EL (cell line): Measurements from ENCODE around the gene CFAP20.
A peak's percentile ranks its signal among the peaks of the same experiment; 100 is the strongest.

Experiments
- DNase-seq: peaks from one replicate; pipeline ENCODE4 v3.0.0-alpha.2; 2016

Gene CFAP20

DNA sequence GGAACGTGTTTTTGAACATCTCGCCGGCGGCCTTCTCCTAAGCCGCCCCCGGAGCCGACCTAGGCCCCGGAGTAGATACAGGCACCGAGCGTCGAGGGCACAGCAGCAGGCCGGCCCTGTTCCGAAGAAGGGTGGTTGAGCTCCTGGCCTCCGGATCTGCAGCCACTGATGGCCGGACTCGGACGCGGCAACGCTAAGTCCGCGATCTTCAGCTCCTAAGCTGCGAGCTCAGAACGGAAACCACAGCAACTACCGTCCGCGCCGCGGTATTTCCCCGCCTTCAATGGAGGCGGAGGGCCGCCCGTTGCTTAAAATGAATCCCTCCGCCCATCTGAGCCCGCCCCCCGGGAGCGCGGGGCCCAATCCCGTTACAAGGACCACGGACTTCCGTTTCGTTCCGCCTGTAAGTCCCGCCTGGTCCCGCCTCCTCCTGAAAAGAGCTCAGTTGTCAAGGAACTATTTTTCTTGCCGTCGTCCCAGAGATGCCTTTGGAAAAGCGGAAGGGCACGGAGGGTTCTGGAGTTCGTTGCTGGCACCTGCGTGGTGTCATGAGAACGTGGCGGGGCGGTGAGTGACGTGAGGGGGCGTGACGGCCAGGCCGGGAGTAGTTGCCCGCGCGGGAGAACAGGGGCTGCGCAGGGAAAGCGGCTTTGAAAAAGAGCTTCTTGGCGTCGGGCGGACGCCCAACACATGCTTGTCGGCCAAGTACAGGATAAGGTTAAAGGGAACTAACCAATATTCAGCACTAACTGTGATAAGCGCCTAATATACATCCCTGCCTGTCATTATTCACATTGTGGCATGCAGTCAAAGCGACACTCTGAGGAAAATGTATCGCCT, at the start of gene CFAP20:
Gene CFAP20 (minus strand): TSS at position 285 of the 840 bp plus-strand sequence. CDS start 266 bp downstream, at position 19.
- DNase-seq: peak; percentile 100

DNA sequence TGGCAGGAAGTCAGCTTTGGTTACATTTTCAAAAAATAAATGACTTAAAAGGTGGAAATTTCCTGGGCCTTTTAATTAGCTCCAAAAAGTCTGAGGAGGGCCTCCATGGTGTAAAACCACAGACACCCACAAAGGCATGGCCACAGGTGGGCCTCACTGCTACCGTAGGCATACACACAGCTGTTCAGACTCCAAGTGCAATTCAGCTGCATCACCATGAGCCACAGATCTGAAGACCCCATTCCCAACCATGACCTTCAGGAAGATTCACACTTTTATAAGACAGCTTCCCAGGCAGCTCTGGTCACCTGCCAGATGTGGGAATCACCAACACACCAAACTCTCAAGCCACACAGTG, 48.2 kb upstream of the CFAP20 start:
- DNase-seq: no peak

DNA sequence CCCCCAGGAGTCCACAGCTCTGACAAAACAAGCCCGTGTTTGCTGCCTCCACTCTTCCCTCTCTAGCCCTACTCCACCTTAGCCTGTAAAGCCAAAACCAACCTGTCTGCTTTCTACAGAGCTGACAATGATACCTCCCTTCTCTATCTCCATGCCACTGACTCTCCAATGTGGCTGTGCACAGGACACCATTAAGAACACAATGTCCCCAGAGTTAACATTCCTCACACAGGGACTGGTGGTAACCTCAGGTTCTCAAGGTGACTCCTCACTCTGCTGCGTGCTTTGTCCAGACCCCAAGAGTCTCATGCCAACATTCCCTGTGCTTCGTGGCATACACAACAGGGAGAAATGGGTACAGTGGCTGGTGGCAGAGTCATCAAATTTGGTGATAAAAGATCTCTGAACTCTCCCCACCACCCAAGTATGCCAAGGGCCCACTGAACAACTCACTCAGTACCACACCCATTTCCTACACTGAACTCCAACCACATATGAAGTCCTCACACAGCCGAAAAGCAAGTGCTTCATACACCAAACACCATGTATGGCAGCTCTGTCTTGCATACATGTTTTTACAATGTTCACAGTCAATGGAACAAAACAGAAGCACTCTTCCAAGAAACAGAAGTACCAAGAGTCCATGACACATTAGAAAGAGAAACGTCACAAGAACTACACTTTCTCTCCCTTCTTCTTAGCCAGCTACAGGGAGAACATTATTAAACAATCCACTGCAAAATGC, 47.6 kb upstream of the CFAP20 start:
- no peak for DNase-seq

DNA sequence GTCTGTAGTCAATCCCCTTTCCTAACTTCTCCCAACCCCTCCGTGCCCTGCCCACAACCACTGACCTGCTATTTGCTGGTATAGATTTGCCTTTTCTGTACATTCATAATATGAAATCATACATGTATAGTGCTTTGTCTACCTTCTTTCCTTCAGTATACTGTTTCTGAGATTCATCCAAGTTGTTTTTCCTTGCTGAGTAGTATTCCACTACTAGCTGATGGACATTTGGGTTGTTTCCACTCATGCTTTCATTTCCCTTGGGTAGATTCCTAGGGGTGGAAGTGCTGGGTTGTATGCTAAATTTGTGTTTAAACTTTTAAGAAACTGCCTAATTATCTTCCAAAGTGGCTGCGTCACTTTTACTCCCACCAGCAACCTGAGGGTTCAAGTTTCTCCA, 41.0 kb upstream of the CFAP20 start:
- no peak for DNase-seq

DNA sequence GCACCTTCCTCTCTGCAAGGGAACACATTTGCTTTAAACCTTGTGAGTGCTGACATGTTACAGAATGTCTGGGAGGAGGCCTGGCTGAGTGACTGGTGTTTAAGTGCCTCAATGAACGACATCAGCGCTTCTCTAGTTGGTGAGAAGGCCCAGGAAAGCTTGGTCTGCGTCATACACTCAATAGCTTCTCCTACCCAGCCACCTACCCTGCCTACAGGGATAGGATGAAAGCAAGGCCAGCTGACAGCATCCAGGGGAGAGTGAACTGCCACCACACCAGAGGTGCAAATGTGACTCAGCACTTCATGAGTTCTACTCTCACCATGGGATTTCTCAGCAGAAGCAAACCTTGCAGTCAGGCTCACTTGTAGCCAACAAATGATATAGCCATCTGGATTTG, 31.7 kb upstream of the CFAP20 start:
- DNase-seq: no peak

DNA sequence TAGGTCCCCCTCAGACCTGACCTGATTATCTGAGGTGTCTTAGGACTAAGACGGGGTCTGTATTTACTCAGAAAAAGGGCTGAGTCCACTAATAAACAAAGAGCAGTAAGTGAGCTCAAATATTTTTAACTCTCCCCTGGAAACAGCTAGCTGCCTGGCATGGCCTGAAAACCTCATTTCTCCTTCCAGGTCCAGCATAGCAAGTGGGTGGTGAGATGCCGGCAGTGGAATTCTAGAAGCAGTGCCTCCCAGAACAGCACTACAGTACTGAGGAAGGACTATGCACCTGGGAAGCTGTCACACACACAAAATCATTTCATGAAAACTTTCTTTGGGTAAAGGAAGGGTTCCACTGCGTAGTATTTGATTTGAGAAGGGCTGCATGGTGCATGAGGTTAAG, 29.5 kb upstream of the CFAP20 start:
- DNase-seq: no peak

DNA sequence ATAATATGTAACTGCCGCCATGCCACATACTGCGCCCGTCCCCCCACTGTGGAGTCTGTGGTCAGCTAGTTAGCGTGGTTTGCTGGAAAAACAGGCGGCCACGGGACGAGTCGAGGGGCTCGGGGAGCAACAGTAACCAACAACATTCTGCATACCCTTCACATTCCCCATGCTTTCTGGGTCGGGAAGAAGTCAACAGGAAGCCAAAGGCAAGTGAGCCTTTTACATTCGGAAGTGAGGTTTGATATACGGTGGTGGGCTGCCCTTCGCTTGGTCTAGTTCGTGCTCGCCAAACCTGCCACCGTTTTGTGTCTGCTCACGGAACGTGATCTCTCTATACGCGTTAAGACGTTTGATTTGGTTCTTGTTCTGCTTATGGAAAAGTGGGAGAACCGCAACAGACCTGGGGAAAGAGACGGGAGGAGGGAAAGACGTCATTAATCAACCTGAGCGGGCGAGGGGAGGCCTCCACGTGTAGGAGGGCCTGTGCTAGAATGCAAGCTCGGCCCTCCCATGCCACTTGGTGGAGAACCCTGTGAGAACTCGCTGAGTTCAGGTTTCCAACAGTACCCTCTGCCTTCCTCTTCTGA, 28.9 kb upstream of the CFAP20 start:
- DNase-seq: no peak

DNA sequence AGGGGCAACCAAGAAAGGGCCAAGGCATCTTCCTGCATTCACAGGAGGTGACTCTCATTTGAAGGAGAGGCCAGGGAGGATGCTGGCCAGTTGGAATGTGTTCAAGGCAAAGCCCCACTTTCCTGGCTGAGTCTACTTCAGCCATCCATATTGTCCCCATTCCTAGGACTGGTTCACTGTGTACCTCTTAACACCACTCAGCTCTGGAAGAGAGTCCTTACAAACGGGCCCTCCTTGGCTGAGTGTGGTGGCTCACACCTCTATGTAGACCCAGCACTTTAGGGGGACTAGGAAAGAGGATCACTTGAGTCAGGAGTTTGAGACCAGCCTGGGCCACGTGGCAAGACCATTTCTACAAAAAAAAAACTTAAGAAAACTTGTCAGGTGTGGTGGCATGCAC, 28.1 kb upstream of the CFAP20 start:
- DNase-seq: no peak

DNA sequence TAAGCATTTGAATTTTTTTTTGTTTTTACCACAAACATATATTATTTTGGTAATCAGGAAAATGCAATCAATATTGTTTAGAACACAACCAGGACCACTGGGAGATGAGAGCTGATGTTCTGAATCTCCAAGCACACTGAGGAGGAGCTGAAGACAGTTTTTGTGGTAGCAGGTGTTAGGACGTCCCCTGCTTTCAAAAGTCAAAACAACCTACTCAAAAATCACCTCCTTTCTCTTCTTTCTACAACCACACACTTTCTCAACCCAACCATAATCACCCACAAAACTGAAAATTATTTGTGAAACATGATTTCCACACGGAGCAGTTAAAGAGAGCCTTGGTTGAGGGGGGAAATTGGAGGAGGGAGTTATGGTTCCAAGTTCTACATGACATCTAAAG, 26.7 kb upstream of the CFAP20 start:
- DNase-seq: no peak

DNA sequence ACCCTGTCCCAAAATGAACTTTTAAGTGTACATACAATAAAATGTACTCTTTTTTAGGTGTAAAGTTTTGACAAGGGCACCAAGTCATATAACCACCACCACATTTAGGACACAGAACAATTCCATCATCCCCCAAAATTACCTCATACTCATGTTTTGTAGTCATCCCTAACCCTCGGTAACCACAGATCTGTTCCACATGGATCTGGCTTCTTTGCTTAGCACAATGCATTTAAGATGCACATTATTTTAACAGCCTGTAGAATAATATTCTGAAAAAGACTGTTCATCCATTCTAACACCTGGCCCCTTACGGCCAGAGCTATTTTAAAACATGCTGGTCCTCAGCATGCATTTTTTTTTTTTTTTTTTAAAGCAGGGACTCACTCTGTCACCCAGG, 25.2 kb upstream of the CFAP20 start:
- no peak for DNase-seq

DNA sequence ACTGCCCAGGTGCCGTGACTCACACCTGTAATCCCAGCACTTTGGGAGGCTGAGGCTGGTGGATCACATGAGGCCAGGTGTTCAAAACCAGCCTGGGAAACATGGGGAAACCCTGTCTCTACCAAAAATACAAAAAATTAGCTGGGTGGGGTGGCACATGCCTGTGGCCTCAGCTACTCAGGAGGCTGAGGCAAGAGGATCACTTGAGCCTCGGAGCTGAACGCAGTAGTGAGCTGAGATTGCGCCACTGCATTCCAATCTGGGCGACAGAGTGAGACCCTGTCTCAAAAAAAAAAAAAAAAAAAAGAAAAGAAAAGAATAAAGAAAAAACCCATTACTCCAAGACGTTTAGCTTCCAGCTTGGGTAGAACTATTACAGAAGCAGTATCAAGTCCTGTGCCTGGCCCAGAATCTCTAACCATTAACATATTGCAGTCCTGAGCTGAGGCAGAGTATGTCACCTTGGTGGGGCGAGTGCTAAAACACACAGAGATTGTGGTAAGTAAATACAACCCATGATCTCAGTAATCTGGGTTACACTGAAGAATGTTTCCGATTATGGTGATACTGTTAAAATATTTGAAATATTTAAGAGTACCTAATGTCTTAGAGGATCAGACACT, 23.2 kb upstream of the CFAP20 start:
- no peak for DNase-seq

DNA sequence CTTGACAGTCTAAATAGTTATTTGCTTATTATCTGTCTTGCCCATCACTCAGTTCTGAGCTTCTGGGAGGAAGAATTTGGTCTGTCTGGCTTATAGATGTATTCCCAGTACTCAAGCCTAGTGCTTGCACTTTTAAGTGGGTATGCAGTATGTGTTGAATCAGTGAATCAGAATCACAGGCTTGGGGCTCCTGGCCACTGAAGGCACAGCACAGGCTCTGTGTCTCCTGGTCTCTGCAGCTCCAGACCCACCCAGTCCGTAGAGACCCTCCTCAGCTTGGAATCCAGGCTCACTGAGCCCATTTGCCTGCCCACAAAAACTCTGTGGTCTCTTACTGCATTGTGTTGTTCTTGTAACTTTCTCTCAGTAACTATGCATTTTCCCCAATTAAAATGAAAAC, 19.3 kb upstream of the CFAP20 start:
- DNase-seq: no peak

DNA sequence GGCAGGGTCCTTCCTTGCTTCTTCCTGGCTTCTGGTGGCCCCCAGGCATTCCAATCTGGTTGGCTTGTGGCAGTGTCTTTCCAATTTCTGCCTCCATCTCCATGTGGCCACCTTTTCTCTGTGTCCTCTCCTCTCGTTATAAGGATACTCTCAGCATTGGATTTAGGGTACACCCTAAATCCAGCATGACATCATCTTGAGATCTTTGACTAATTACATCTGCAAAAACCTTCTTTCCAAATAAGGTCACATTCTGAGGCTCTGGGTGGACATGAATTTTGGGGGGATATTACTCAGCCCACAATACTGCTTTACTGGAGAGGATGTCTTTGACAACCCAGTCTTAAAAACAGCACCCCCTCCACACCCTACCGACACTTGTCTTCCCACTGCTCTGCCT, 18.9 kb upstream of the CFAP20 start:
- DNase-seq: no peak

DNA sequence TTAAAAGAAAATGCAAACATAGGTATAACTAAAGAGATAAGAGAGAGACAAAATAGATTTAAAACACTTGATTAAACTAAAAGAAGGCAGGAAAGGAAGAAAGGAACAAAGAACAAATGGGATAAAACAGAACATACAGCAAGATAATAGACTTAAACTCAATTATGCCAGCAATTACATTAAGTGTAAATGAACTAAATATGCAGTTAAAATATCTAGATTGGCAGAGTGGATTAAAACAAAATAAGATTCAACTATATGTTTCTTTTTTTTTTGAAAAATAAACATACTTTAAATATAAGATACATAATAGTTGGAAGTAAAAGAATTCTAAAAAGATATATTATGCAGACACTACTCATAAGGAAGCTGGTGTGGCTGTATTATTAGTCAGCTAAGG, 9.7 kb upstream of the CFAP20 start:
- DNase-seq: no peak

DNA sequence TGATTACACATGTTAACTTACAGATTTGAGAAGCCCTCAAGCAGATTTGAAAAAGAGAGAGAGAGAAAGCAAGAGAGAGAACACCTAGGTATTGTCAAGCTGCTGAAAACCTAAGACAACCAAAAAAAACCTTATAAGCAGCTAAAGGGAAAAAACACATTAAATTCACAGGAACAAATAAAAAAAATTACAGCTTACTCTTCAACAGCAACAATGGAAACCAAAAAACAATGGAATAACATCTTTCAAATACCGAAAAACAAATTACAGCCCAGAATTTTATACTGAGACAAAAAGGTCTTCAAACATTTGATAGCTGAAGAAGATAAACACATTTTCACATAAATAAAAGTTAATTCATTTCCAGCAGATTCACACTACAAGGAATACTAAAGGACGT, 8.4 kb upstream of the CFAP20 start:
- DNase-seq: no peak

DNA sequence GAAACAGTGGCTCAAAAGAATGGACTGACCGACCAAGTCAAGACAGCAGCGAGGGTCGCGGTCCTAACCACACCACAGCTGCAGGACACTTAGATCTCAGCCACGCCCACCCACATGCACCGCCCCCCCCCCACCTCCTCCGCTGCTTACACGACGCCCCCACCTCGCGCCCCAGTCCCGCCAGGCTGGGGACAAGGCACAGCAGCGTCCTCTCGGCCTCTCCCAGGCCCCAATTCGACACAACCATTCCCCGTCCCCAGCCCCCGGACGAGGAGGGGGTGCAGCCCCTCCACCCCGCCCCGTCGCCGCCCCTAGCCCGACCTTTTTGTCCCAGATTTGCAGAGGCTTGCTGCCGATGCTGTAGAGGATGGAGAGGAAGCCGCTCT, 477 bp downstream of the CFAP20 start:
- DNase-seq: no peak

DNA sequence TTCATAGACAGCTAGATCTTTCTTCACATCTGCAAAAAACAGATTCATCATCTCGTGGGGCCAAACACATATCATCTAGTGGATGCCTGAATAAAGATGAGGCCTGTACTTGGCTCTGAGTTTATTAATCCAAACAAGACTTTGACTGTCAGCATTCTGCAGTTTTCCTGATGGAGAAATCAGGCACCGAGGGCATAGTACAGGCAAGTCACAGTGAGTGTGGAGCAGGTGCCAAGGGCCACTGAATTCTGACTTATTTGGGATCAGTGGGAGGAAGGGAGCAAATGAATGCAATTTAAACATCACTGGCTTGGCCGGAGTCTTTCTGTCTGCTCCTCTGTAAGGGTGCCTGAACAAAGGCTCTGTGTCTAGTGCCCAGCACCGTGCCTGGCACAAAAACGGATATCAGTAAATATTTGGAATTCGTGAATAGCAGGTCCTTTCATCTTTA, 975 bp downstream of the CFAP20 start:
- no peak for DNase-seq

DNA sequence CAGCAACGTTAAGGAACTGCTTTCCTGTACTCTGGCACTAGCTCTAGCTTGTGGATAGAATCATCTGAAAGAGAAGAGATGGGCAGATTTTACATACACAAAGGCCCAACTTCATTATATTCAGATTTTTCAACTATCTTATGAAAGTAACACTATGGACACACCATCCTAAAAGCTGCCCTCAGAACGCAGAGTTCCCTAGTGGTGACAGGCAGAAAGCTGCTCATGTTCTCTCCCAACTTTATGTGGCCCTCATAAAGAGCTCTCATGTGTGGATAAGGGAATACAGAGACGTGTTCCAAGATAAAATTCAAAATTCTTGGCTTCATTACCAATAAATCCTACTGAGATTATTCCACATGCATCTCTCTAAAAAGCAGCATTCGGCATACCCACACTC, 1.5 kb downstream of the CFAP20 start:
- DNase-seq: no peak

DNA sequence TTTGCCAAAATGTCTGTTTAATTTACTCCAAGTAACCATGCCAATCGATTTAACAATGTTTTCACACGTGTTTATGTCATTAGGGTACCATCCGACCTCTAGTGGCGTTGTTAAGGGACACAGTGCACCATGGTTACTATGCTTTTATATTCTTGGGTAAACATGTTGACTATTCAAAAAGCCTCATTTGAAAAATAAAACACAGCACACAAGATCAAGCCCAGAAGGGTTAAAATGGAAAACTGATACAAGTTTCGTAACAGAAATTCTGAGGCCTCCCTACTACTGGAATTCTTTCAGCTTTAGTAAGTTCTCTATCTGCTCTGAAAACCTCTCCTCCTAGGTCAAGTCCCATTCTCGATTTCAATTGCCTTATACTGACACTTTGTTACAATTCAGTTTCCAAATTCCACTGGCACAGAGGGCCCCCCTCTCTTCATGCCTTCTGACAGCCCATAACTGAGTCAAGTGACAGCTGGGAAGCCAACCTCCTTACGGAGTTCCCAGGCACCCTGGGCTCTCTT, 2.1 kb downstream of the CFAP20 start:
- no peak for DNase-seq

DNA sequence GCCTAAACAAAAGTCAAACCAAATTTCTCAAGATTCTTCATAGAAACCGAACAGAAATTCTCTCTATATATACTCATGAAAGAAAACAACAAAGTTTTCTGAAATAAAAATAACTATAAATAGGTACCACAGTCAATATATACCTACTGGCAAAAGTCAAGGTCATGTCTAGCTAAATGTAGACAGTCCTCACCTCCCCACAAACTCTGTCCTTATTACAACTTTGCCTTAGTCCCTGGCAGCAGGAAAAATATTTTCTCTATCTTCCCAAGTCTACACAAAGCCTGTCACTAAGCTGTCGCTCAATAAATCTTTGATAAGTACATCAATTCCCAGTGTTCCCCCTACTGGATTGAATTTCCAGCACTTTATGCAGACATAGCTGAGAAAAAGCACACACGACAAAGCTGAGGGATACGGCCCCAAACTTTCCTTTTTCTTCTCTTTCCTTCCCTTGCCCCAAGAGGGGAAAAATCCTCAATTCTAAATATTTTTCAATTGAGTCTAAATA, 2.7 kb downstream of the CFAP20 start:
- DNase-seq: no peak

DNA sequence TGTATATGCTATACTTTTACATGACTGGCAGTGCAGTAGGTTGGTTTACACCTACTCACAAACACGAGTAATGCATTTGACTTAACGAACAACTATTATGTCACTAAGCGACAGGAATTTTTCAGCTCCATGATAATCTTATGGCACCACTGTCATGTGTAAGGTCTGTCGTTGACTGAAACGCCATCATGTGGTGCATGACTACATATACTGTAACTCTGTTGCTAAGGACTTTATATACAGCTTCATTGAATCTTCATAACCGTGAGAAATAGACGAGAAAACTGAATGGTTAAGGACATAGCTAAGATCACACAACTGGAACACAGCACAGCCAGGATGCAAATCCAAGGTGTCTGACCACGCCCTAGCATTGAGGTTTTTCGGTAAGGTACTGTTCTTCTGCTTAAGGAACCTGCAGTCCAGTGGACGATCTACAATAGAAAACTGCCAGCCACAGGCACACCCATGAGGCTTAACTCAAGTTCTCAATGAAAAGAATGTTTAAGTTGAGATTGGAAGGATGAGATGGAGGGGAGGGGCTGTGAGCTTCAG, 3.3 kb downstream of the CFAP20 start:
- no peak for DNase-seq

DNA sequence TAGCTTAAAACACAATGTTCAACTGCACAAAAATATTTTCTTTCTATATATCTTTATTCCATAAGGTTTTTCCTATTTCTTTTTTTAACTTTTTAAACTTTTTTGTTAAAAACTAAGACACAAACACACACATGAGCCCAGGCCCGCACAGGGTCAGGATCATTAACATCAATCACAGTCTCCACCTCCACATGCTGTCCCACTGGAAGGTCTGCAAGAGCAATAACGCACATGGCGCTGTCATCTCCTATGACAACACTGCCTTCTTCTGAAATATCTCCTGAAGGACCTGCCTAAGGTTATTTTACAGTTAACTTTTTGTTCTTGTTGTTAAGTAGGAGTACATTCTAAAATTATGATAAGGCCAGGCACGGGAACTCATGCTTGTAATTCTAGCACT, 4.1 kb downstream of the CFAP20 start:
- no peak for DNase-seq

DNA sequence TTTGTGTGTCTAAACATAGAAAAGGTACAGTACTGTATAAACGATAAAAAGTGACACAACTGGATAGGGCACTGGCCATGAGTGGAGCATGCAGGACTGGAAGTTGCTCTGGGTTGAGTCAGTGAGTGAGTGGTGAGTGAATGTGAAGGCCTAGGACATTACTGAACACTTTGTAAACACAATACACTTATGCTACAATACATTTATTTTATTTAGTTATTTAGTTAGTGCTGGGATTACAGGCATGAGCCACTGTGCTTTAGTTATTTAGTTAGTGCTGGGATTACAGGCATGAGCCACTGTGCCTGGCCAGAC, 4.6 kb downstream of the CFAP20 start:
- peak; percentile 47 for DNase-seq
